GM19351 (cell line): ENCODE data around the gene RPL12.
A peak's percentile ranks its signal among the peaks of the same experiment; 100 is the strongest.

Experiments used
- ATAC-seq: cut with Tn5 transposase; IDR thresholded peaks from one replicate; pipeline ENCODE4 v1.9.1; 2021; ENCODE audit warnings: mild to moderate bottlenecking, moderate library complexity; ENCODE audit not compliant: unreplicated experiment

RPL12 gene

GRCh38 chr9:127450830-127451607 lies at the start of gene RPL12, which contains the start of gene LRSAM1:
TSS of gene RPL12 (minus strand) at chr9:127451406. CDS start at chr9:127451317, 89 bp downstream.
TSS of gene LRSAM1 (plus strand) at chr9:127451510. CDS start at chr9:127454528, 3,018 bp downstream.
- peak; percentile 51 for ATAC-seq

GRCh38 chr9:127500862-127501261 lies 49.7 kb upstream of the RPL12 start:
- ATAC-seq, result no peak

- no peak for ATAC-seq
Measured at GRCh38 chr9:127500399-127500798, 49.2 kb upstream of the RPL12 start.

- ATAC-seq, result no peak
Measured at GRCh38 chr9:127498298-127498697, 47.1 kb upstream of the RPL12 start.

- ATAC-seq, result no peak
Measured at GRCh38 chr9:127497656-127498290, 46.6 kb upstream of the RPL12 start.

- ATAC-seq, result no peak
Measured at GRCh38 chr9:127496974-127497373, 45.8 kb upstream of the RPL12 start.

- no peak for ATAC-seq
Measured at GRCh38 chr9:127495884-127496555, 44.8 kb upstream of the RPL12 start.

GRCh38 chr9:127494304-127494702 lies 43.1 kb upstream of the RPL12 start:
- ATAC-seq, result no peak

- ATAC-seq, result no peak
Measured at GRCh38 chr9:127493592-127494303, 42.5 kb upstream of the RPL12 start.

GRCh38 chr9:127492616-127493015 lies 41.4 kb upstream of the RPL12 start:
- ATAC-seq, result no peak

GRCh38 chr9:127491516-127491915 lies 40.3 kb upstream of the RPL12 start:
- no peak for ATAC-seq

- no peak for ATAC-seq
Measured at GRCh38 chr9:127490535-127491230, 39.5 kb upstream of the RPL12 start.

GRCh38 chr9:127489471-127490115 lies 38.4 kb upstream of the RPL12 start:
- no peak for ATAC-seq

- no peak for ATAC-seq
Measured at GRCh38 chr9:127488946-127489345, 37.7 kb upstream of the RPL12 start.

GRCh38 chr9:127485995-127486394 lies 34.8 kb upstream of the RPL12 start:
- no peak for ATAC-seq

- ATAC-seq, result no peak
Measured at GRCh38 chr9:127482662-127483061, 31.5 kb upstream of the RPL12 start.

GRCh38 chr9:127479507-127480081 lies 28.4 kb upstream of the RPL12 start:
- ATAC-seq, result no peak

- no peak for ATAC-seq
Measured at GRCh38 chr9:127474592-127474991, 23.4 kb upstream of the RPL12 start.

GRCh38 chr9:127473932-127474331 lies 22.7 kb upstream of the RPL12 start:
- ATAC-seq, result no peak

- ATAC-seq, result no peak
Measured at GRCh38 chr9:127473501-127473900, 22.3 kb upstream of the RPL12 start.
